ENCODE results near the gene CD163L1. TPM values are rescaled to one million over a fixed set of nuclear protein-coding genes. Genes with fewer than 3 reads are reported as not detected.

CD163L1 gene
- total and polyA plus RNA-seq, 2 of the 8 experiments (the other 6 are each of a cell fraction or from before 2014, with no cell fraction given) = 0.11 to 0.22 TPM

DNA sequence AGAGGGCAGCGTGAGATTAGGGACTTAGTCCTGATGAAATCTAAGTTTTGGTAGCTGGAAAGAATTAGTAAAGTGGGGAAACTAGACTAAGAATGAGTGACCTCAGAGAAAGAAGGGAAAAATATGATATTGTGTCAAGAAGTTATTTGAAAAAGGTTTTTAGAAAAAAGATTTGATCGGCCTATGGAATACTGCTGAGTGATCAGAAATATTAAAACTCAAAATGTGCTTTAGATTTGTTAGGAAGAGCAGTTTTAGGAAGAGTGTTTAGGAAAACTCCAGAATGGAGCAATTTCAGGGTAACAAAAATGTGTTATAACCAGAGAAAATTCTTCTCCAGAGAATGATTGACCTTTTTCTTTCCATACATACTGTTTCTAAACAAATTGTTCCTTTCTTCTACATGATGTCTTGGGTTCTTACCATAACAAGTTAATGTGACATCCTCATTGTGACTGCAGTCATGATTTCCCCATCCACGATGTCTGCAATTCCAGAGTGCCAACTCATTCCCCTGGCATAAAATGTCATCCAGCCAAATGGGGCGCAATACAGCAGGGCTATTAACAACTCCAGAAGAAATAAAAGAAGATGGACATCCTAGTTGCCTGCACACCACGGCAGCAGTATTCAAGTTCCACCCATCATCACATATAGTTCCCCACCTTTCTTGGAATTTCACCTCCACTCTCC is 11.8 kb downstream of the CD163L1 start:
- no peak overlapping the region for H2BK120ac ChIP-seq (replicated peaks; ENCODE audit: low read depth, low read length)
- H2AFZ ChIP-seq (ENCODE audit: low read length) = no peak overlapping the region
- no peak overlapping the region for H3K9ac ChIP-seq (replicated peaks in 1 of 4; ENCODE audit: extremely low read depth in 1 of 4, low read depth in 3 of 4, low read length in 3 of 4)
- H3K23ac ChIP-seq (ENCODE audit: insufficient read length) = no peak overlapping the region
- H4K8ac ChIP-seq (ENCODE audit: extremely low read depth, insufficient read depth, low read length) = no peak overlapping the region
- no peak overlapping the region for H2BK15ac ChIP-seq (ENCODE audit: low read length)
- no peaks in the 10 kb centered on the region for H3K79me1 ChIP-seq (ENCODE audit: low read depth, low read length)
- H3K36me3 ChIP-seq (ENCODE audit: control insufficient read depth in 2 of 4, insufficient read depth in 4 of 4, low read length in 3 of 4) = no peaks in the 10 kb centered on the region
- H2BK20ac ChIP-seq (ENCODE audit: low read length) = no peak overlapping the region
- H3K56ac ChIP-seq (replicated peaks; ENCODE audit: insufficient read length, low read depth, low read length) = no peak overlapping the region
- no peak overlapping the region for H2AK5ac ChIP-seq (ENCODE audit: low read depth, low read length)
- H3K79me2 ChIP-seq (ENCODE audit: control insufficient read depth in 1 of 2, insufficient read depth in 2 of 2, low read length in 2 of 2) = no peaks in the 10 kb centered on the region
- POLR2A ChIA-PET (ENCODE audit: partially characterized antibody) = no interaction called here
- no peak overlapping the region for H3K14ac ChIP-seq (ENCODE audit: insufficient read length)
- no peaks in the 10 kb centered on the region for H3K27me3 ChIP-seq (replicated peaks in 1 of 4; ENCODE audit: control insufficient read depth in 3 of 4, extremely low read depth in 1 of 4, insufficient read depth in 3 of 4, low read length in 3 of 4)
- H4K91ac ChIP-seq (replicated peaks; ENCODE audit: insufficient read length, low read length) = no peak overlapping the region
- H2BK12ac ChIP-seq (ENCODE audit: low read depth, low read length) = no peak overlapping the region
- CTCF ChIA-PET (ENCODE audit: partially characterized antibody) = interaction anchor here (0.7 kb wide), 1 partner anchor 70 kb away, joined by 7 read pairs; no protein-coding TSS in a partner anchor
- no peak overlapping the region for H3K18ac ChIP-seq (ENCODE audit: extremely low read depth, low read length)
- no peak overlapping the region for H3K27ac ChIP-seq (ENCODE audit: low read depth, low read length)
- DNase-seq (ENCODE audit: low read depth in 1 of 2, low spot score in 2 of 2) = no peak
- no peak for FAIRE-seq
- TF ChIP-seq TAF7 (optimal IDR thresholded peaks at IDR 0.05; ENCODE audit: borderline replicate concordance, low read depth, low read length) = no peak
- TF ChIP-seq BACH1 (IDR thresholded peaks at IDR 0.05; ENCODE audit: low read length) = no peak
- no peak for TF ChIP-seq POLR2AphosphoS5 (IDR thresholded peaks at IDR 0.05; ENCODE audit: low read depth, low read length)
- H3K4me1 ChIP-seq (replicated peaks in 1 of 4; ENCODE audit: control insufficient read depth in 3 of 4, insufficient read depth in 4 of 4, low read length in 3 of 4) = peaks cover 0 to 3% (median 0%) of the 10 kb centered on the region in 4 experiments; a peak in 3 of 7 replicates
- H3K4ac ChIP-seq (replicated peaks; ENCODE audit: insufficient read length, low read depth, low read length) = no peak overlapping the region
- no peak overlapping the region for H3K4me2 ChIP-seq (ENCODE audit: insufficient read depth in 1 of 2, low read depth in 2 of 2, low read length in 2 of 2)
- no peak overlapping the region for H2BK5ac ChIP-seq (ENCODE audit: low read depth, low read length)
- H3K4me3 ChIP-seq (ENCODE audit: extremely low read depth in 1 of 4, insufficient read depth in 2 of 4, low read depth in 3 of 4, low read length in 4 of 4) = no peak overlapping the region
- H3K23me2 ChIP-seq (ENCODE audit: low read depth, low read length) = no peaks in the 10 kb centered on the region
- H4K20me1 ChIP-seq (replicated peaks in 1 of 2; ENCODE audit: control insufficient read depth in 1 of 2, insufficient read depth in 2 of 2, low read length in 2 of 2) = no peaks in the 10 kb centered on the region
- 95 to 100% methylated on average over 1 to 5 of the region's 5 CpGs for WGBS, 2 experiments (ENCODE audit: extremely low coverage in 1 of 2, insufficient coverage in 1 of 2, insufficient read length in 1 of 2, insufficient replicate concordance in 2 of 2, low coverage in 1 of 2, low lambda C conversion rate in 2 of 2, missing lambda C conversion rate in 1 of 2)
- H4K5ac ChIP-seq (ENCODE audit: insufficient read length, low read depth, low read length) = no peak overlapping the region
- H3K9me3 ChIP-seq (ENCODE audit: insufficient read depth in 2 of 2, low read depth in 1 of 2, low read length in 1 of 2) = no peaks in the 10 kb centered on the region
